Measurements from ENCODE around the gene KRTAP1-4.
"Not testable (repeated sequence)": the region's sequence is repeated elsewhere in the genome, so short reads cannot be mapped to it uniquely, and the experiment has no call there.

Gene KRTAP1-4

DNA sequence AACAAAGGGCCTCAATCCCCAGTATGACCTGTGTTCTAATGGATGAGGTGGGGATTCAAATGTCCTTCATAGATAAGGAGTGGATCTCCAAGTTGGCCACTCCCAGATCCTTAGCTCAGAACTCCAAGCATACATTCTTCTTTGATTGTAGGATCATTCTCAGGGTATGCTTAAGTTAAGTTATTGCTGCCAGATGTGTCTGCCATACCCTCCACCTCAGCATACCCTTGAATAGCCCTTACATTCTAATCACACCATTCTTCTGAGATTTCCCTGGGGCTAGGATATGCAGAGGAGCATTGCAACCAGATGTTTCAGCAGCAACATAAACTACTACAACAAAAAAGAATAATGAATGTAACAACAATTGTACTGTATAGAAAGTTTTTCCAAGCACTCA lies 37.3 kb upstream of the KRTAP1-4 start:
- no peak for TF ChIP-seq CTCF (IDR thresholded peaks at IDR 0.05; ENCODE audit: low read depth, low read length, missing control alignments)
- Histone ChIP-seq H3K4me3 (ENCODE audit: low read depth, low read length) (no peak overlapping the region), H3K36me3 (replicated peaks) (no peaks in the 10 kb centered on the region), H3K27ac (no peak overlapping the region), H3K27me3 (replicated peaks) (no peaks in the 10 kb centered on the region)
- in situ Hi-C loops (cut with HindIII; ENCODE audit: low pct_ligation_motif_present, low sequenced_read_pairs): no loop called here
- no peak for DNase-seq

- no peak for TF ChIP-seq CTCF (IDR thresholded peaks at IDR 0.05; ENCODE audit: low read depth, low read length, missing control alignments)
- no peaks in the 10 kb centered on the region for H3K27me3 ChIP-seq (replicated peaks)
- H3K27ac ChIP-seq: peak within 1 kb of the TSS; percentile 57
- in situ Hi-C loops (cut with HindIII; ENCODE audit: low pct_ligation_motif_present, low sequenced_read_pairs): no loop called here
- no peak within 1 kb of the TSS for H3K4me3 ChIP-seq (ENCODE audit: low read depth, low read length)
- DNase-seq: peak; percentile 94
- no peaks in the 10 kb centered on the region for H3K36me3 ChIP-seq (replicated peaks)
Measured at GRCh38 chr17:41065829-41066624, 36.0 kb upstream of the KRTAP1-4 start, which contains the start of gene KRTAP2-4. Gene KRTAP2-4 (minus strand): TSS chr17:41065879. CDS start chr17:41065845, 34 bp downstream.

- not testable (repeated sequence) for H3K36me3 ChIP-seq (replicated peaks)
Measured at GRCh38 chr17:41065016-41065689, 35.2 kb upstream of the KRTAP1-4 start.

DNA sequence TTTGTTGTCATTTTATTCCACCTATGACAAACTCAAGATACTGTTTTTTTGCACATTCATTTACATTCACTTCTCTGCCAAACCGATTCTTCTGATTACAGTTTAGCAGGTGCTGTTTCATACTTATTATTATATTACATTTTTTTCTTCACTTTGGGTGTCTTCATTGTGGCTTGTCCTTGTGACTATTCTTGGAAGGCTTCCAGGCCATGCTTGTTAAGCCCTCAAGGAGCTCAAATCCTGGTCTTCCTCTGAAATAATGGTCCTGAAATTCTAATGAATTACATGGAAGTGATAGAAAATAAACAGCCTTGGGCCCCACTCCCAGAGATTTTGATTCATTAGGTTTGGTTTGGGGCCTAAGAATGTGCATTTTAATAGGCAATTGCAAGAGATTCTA lies 34.3 kb upstream of the KRTAP1-4 start:
- no peak for TF ChIP-seq CTCF (IDR thresholded peaks at IDR 0.05; ENCODE audit: low read depth, low read length, missing control alignments)
- Histone ChIP-seq H3K27ac (no peak overlapping the region), H3K27me3 (replicated peaks) (no peaks in the 10 kb centered on the region), H3K4me3 (ENCODE audit: low read depth, low read length) (no peak overlapping the region), H3K36me3 (replicated peaks) (no peaks in the 10 kb centered on the region)
- no peak for DNase-seq
- in situ Hi-C loops (cut with HindIII; ENCODE audit: low pct_ligation_motif_present, low sequenced_read_pairs): no loop called here

More at GRCh38 chr17:41065016-41065689, 35.2 kb upstream of the KRTAP1-4 start:
- DNase-seq; H3K27ac ChIP-seq; H3K27me3 ChIP-seq (replicated peaks); H3K4me3 ChIP-seq (ENCODE audit: low read depth, low read length); in situ Hi-C loops (cut with HindIII; ENCODE audit: low pct_ligation_motif_present, low sequenced_read_pairs): not testable (repeated sequence)

- no peaks in the 10 kb centered on the region for H3K36me3 ChIP-seq (replicated peaks)
- H3K4me3 ChIP-seq (ENCODE audit: low read depth, low read length): no peak overlapping the region
- no peak for DNase-seq
- H3K27ac ChIP-seq: no peak overlapping the region
- in situ Hi-C loops (cut with HindIII; ENCODE audit: low pct_ligation_motif_present, low sequenced_read_pairs): no loop called here
- no peaks in the 10 kb centered on the region for H3K27me3 ChIP-seq (replicated peaks)
- TF ChIP-seq CTCF (IDR thresholded peaks at IDR 0.05; ENCODE audit: low read depth, low read length, missing control alignments): no peak
Measured at GRCh38 chr17:41063449-41063848, 33.5 kb upstream of the KRTAP1-4 start.

DNA sequence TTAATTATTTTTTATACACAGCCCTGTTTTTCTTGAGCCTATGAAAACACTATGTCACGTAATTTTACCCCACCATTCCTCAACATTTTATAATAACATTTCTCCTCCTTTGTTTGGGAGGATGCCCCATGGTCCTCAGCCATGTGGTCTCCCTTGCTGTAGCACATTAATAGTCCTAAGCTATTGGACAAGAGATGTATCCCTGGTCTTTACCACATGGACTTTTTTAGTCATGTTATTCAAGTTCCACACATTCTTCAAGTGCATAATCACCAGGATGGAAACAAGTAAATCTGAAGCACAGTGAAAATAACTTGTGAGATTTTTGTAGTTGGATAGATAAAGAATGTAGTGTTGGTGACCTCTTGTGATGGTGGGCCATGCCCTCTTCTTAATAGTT lies 32.0 kb upstream of the KRTAP1-4 start:
- H3K27ac ChIP-seq: peak overlapping the region; percentile 89
- in situ Hi-C loops (cut with HindIII; ENCODE audit: low pct_ligation_motif_present, low sequenced_read_pairs): no loop called here
- H3K36me3 ChIP-seq (replicated peaks): no peaks in the 10 kb centered on the region
- H3K4me3 ChIP-seq (ENCODE audit: low read depth, low read length): no peak overlapping the region
- no peak for TF ChIP-seq CTCF (IDR thresholded peaks at IDR 0.05; ENCODE audit: low read depth, low read length, missing control alignments)
- peak; percentile 75 for DNase-seq
- H3K27me3 ChIP-seq (replicated peaks): no peaks in the 10 kb centered on the region
